ENCODE data around the gene BACH2.
"Not testable (repeated sequence)": the region's sequence is repeated elsewhere in the genome, so short reads cannot be mapped to it uniquely, and the experiment has no call there.

Gene BACH2

GRCh38 chr6:89890845-89891528 lies 405.7 kb downstream of the BACH2 start:
- not testable (repeated sequence) for DNase-seq (ENCODE audit: low spot score)

GRCh38 chr6:89888871-89889270 lies 407.8 kb downstream of the BACH2 start:
- no peak for DNase-seq (ENCODE audit: low spot score)

- no peak for DNase-seq (ENCODE audit: low spot score)
These were observed 408.5 kb downstream of the BACH2 start for GRCh38 chr6:89888138-89888514.

GRCh38 chr6:89887452-89888137 lies 409.0 kb downstream of the BACH2 start:
- DNase-seq (ENCODE audit: low spot score), result no peak

GRCh38 chr6:89886378-89887120 lies 410.1 kb downstream of the BACH2 start:
- no peak for DNase-seq (ENCODE audit: low spot score)
